Kasumi-1 (cell line): ENCODE data around the gene DYNAP.
A peak's percentile ranks its signal among the peaks of the same experiment; 100 is the strongest.

Experiments
- DNase-seq, 2 experiments: peaks; one replicate each; lab custom pipeline; 2025; lab: John Stamatoyannopoulos, UW

The DYNAP gene

GRCh38 chr18:54590945-54591344 lies at the start of gene DYNAP:
DYNAP (plus strand) TSS chr18:54591245; CDS start chr18:54591283, 38 bp downstream.
- DNase-seq, result peak; percentile 8 to 21

- DNase-seq, result peak; percentile 8 to 23
These were observed 39.5 kb upstream of the DYNAP start for GRCh38 chr18:54551590-54551989.

- DNase-seq, result no peak
These were observed 35.8 kb upstream of the DYNAP start for GRCh38 chr18:54555286-54555685.

GRCh38 chr18:54555996-54556395 lies 35.0 kb upstream of the DYNAP start:
- no peak for DNase-seq

- no peak for DNase-seq
These were observed 33.1 kb upstream of the DYNAP start for GRCh38 chr18:54557958-54558357.

- peak; percentile 14 to 39 for DNase-seq
These were observed 32.1 kb upstream of the DYNAP start for GRCh38 chr18:54558609-54559585.

- DNase-seq, result no peak
These were observed 29.3 kb upstream of the DYNAP start for GRCh38 chr18:54561706-54562267.

- DNase-seq, result no peak
These were observed 10.8 kb upstream of the DYNAP start for GRCh38 chr18:54580202-54580729.

- no peak for DNase-seq
These were observed 7.0 kb upstream of the DYNAP start for GRCh38 chr18:54584065-54584464.

GRCh38 chr18:54585743-54586142 lies 5.3 kb upstream of the DYNAP start:
- DNase-seq, result no peak

GRCh38 chr18:54604211-54604610 lies 13.2 kb downstream of the DYNAP start:
- no peak for DNase-seq

- DNase-seq, result no peak
These were observed 15.8 kb downstream of the DYNAP start for GRCh38 chr18:54606835-54607212.

GRCh38 chr18:54607213-54608027 lies 16.4 kb downstream of the DYNAP start:
- DNase-seq, result no peak

GRCh38 chr18:54608028-54608642 lies 17.1 kb downstream of the DYNAP start:
- peak in 1 of 2 experiments; percentile 9 for DNase-seq

GRCh38 chr18:54611816-54612215 lies 20.8 kb downstream of the DYNAP start:
- no peak for DNase-seq

GRCh38 chr18:54612237-54612636 lies 21.2 kb downstream of the DYNAP start:
- DNase-seq, result no peak

- no peak for DNase-seq
These were observed 22.1 kb downstream of the DYNAP start for GRCh38 chr18:54613174-54613573.

GRCh38 chr18:54616220-54616848 lies 25.3 kb downstream of the DYNAP start:
- DNase-seq, result peak; percentile 42 to 48

- DNase-seq, result no peak
These were observed 31.0 kb downstream of the DYNAP start for GRCh38 chr18:54622084-54622483.

GRCh38 chr18:54626779-54627178 lies 35.7 kb downstream of the DYNAP start:
- no peak for DNase-seq

GRCh38 chr18:54630963-54631362 lies 39.9 kb downstream of the DYNAP start:
- no peak for DNase-seq
